Hematopoietic multipotent progenitor cell treated with erythropoietin and hydrocortisone succinate and interleukin-3 and kit ligand, for 17 days (in vitro differentiated cells): Measurements from ENCODE around the gene PPP2R5A.

Experiments
- DNase-seq: peaks from one replicate; pipeline ENCODE4 v3.0.0-alpha.2; 2015; ENCODE audit warnings: low spot score

PPP2R5A gene

DNA sequence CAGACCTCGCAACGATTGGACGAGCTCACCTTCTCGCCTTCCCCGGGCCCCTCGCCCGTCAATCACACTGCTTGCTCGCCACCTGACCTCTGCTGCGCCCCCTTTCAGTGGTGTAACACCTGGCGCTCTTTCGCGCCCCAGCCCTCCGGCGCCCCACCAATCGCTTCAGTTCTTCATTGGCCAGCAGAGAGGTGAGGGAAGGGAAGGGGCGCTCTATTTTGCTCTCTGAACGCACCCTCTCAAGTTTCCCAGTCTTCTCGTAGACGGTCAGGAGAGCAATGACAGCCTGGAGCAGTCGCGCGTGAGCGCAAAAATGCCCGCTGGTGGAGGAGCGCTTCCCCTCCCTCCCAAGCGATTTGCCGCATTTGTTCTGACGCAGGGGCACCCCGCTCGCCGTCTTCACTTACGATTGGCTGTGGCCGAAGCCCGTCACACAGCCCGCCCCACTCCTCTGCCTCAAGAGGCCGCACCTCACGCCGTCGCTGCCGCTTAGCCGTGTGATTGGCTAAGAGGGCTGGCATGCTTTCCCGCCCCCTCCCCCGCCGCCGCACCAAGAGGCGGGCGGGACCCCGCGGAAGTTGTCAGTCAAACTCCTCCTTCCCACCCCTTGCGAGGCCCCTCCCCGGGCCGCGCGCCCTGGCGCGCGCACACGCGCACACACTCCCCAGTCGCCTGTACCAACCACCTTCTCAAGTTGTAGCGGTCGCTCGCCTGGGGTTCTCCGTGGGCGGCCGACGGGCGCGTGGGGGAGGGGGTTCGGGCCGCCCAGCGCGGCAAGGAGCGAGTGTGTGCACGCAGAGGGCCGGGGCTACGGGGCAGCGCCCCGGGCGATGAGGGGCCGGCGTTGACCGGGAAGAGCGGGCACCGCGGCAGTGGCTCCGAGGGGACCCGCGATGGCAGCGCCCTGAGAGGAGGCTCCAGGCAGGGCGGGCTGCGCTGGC is at the start of gene PPP2R5A:
PPP2R5A (plus strand) TSS at position 667 of the 941 bp plus-strand sequence. CDS start 701 bp downstream, outside the sequence.
- DNase-seq = peak; percentile 96

DNA sequence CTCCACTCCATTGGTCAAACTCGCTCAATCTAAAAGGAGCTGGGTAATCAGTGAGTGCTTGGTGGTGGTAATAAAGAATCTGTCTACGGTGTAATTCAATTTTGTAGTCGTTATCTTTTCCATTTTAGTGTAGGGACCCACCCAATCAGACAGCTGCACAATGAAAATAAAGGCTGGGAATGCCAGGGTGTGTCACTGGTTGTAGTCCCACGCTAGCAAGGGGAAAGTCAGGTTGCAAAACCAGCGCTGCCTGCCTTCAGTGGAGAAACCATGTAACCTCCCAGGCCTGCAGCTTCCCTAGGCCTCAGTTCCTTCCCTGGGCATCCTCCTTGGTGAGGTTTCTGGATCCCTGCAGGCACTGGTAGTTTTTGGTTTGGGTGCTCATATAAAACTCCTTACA is 49.4 kb upstream of the PPP2R5A start:
- no peak for DNase-seq

DNA sequence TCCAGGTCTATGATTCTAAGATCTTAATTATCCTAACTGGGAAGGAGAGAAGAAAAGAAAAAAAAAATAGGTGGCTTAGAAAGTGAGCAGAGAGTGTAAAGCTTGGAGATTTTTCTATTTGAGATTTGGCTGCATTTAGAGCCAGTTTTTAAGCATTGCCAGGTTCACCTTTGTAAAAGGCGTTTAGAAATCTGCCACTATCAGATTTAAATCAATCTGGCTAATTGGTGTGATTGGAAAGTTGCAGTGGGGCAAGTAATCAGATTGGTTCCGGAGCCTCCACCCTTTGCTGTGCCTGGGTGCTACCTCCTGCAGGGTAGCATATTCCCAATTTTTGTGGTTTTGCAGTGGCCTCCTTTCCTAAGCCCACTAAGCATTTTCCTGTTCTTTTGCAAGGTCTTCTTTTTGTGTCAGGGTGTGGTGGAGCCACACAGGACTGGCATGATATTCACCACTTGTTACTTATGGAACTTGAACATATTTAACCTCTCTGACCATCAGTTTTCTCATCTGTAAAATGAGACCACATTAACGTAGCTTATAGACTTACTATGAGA is 48.5 kb upstream of the PPP2R5A start:
- no peak for DNase-seq

DNA sequence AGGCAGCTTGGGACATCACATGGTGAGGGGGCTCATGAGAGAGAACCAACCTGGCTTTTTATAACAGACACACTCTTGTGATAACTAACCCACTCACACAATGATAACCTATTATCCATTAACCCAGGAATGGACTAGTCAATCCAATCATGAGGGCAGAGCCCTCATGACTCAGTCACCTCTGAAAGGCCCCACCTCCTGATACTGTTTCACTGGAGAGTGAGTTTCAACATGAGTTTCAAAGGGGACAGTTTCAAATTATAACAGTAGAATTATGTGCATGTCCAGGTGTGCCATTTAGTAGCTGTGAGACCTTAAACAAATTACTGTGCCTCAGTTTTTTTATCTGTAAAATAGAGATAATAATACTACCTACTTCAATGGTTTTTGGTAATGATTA is 47.6 kb upstream of the PPP2R5A start:
- no peak for DNase-seq

DNA sequence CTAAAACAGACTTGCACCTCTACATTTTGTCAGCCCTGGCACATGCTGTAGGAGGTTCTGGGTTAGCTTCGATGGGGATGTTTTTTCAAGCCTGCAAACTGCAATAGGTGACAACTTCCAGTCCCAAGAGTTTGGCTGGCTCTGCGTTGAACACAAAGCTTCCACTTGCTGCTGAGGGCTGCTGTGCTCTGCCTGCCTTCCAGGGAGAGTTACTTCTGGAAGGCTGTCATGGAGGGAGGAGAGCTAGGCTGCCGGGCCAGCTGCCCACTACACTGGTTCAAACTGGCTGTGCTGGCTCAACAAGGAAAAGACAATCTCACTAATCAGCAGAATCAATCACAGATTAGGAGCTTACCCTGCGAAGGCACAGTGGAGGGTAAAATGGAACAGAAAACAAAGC is 46.7 kb upstream of the PPP2R5A start:
- DNase-seq = no peak

DNA sequence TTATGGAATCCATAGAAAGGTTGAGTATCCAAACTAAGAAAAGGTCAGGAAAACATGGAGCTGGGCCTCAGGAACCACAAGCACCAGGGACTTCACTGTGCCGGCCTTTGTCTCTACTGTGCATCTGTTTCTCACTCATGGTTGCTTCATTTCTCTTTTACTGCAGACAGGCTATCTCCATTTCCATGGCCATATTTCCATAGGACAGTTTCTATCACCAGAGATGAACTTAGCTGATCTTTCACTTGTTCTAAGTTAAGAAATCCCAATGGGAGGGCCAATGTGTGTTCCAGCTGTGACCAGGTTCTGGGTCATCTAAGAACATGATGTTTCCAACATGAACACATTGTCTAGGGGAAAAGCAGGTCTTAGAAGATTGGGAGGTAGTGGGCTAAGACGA is 43.7 kb upstream of the PPP2R5A start:
- DNase-seq = no peak

DNA sequence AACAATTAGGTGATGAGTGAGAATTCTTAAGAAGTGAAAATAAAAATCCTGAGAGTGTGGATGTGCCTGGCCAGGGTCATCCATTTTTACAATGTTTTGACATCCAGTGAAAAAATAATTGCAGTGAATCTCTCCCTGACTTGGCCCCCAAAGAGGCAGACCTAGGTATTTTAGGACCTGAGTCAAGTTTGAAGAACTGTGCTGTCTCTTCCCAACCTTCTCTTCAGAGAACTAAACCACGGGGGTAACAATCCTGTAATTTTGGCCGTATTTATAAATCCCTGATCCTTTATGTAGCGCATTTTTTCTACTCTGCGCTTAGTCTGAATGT is 43.3 kb upstream of the PPP2R5A start:
- DNase-seq = no peak

DNA sequence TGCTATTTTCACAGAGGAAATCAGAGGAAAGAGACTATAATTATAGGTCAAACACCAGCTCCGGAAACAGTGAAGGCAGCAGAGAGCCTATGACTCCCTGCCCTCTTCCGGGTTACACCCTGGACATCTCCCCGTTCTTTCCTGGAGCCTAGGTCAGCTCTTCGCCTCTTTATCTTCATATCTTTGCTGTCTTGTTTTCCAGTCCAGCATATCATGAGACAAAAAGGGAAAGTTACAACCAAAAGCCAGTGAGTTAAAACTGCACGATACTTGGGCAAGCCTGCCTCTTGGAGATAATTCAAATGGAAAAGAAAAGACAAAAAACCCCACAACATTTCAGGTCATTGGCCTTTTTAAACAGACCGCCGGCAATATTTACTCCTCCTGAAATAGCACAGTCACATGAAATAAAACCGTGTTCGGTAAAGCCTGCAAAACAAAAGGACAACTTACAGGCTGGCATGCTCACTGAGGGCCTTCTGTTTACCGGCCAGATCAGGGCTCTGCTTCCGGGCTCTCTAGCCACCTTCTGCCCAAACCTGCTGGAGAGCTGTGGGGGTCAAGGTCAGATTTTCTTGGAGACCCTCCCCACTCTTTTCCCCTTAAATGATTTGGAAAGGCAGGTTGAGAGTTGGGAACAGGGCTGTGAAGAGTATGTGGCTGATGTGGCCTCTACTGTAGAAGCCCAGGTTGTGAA is 42.8 kb upstream of the PPP2R5A start:
- DNase-seq = no peak

DNA sequence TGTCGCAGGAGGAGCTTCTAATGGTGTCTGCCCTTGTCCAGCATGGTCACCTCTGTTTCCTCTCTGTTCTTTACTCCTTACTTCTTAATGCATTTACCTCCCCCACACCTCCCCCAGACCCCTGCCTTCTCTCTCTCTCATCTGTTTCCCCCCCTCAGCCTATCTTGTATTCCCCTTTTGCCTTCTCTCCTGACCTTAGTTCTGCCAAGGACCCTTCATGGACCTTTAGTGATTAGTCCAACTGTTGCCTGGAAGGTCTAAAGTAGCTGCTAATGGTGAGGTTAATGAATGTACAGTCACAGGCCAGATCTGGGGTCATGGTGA is 42.3 kb upstream of the PPP2R5A start:
- no peak for DNase-seq

DNA sequence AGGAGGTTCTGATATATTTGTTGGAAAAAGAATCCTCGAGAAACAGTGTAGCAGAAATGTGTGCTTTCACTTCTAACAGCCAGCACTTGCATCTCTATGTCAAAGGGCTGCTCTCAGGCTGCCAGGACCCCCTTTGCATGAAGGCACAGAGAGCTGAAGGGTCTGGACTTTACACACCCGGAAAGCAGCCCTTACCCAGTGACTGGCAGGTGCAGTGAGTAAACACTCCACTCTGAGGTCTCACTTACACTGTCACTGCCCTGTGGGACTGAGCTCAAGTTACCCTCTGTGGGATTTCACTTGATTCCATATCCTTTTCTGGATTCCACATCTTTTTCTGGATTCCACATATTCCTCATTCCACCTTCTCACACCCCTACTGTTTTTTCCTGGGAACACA is 40.8 kb upstream of the PPP2R5A start:
- no peak for DNase-seq

DNA sequence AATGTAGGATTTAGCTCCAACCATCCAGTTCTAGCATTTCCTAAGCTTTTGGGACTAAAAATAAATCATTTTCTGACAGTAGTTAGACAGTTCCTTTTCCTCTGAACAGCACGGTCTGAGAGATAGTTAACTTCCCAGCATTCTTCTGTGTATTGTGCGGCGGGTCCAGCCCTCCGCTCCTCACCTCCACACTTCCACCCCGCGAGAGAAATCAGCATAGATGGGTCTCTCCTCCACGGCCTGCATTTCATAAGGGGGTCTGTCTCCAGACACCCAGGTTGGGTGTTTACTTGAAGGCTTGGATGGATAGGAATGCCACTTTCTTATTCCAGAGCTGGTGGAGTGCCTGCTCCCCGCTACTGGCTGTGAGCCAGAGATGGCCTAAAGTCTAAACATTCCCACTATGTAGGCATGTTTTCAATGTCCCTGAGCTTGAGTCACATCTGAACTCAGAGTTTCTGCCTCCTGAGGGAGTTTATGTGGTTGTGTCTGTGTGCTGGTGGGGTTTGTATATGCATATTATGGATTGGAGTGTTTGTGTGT is 38.0 kb upstream of the PPP2R5A start:
- DNase-seq = no peak

DNA sequence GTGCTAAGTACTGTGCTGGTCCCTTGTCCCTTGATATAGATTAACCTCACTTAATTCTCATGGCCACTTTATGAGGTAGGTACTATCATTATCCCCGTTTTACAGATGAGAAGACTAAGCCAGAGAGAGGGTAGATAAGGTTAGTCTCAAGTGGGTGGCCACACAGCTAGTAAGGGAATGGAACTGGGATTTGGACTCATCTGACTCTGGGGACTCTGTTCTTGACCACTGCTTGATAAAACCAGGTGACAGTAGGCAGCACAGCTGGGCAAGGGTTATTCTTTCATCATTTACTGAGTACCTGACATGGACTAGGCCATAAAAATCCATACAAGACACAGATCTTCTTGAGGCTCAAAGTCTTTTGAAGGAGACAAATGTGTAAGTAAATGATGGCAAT is 37.2 kb upstream of the PPP2R5A start:
- DNase-seq = no peak

DNA sequence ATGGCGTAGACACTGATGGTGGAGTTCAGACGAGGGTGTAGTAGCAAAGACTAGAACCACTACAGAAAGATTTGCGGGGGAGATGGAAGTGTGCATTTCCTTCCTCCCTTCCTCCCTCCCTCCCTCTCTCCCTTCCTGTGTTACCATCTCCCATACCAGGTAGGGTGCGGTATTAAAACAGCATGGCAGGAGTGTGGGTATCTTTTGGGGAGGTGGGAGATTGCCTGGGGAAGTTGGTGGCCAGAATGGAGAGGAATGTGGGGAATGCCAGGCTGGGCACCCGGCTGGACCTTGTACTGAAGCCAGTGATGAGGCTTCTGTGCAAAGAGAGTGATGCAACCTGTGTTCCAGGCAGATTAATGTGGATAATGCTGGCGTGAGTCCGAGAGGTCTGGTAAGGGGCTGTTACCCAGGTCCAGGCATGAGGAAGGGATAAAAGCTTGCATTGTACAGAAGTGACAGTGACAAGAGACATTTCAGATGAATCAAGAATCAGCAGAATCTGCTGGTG is 30.3 kb upstream of the PPP2R5A start:
- DNase-seq = no peak

DNA sequence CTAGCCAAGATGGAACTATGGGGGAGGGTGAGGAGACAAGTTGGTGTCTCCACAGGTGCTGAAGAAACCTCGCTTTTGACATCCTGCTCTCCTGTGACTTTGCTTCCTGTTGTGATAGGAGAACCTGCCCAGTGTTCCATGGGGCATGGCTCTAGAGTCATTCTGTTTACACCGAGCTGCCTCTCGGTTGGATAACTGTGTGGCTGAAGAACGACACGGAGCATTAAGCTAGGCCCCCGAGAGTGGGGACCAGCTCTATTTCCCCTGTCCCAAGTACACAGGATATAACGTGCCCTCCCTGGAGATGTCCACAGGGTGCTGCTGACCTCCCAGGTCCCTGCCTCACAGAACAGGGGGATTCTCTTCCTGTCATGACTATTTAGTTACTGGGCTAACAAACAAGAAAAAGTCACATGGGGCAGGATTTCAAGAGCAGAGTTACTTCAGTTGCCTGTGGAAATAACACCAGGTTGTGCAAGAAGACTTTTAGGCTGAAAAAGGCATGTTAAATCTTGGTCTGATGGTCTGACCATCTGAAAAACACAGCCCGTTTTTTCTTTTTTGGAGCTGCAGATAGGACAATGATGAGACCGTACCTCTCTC is 29.4 kb upstream of the PPP2R5A start:
- DNase-seq = no peak

DNA sequence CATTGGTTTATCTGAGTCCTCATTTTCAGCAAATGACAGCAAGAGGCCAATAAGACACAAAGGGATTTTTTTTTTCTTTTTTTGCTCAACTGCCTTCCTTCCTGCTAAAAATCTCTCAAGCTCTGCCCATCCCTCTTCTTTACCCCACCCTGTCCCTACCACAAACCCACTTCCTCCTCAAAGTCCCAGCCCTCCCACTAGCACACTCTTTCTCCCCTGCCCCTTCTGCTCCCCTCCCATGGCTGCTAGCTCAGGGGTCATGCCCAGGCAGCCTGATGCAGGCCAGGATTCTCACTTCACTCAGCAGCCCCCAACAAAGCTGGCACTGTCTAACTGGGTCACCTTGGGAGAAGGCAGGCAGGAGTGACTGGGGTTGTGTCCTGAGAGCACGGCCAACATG is 28.8 kb upstream of the PPP2R5A start:
- DNase-seq = no peak

DNA sequence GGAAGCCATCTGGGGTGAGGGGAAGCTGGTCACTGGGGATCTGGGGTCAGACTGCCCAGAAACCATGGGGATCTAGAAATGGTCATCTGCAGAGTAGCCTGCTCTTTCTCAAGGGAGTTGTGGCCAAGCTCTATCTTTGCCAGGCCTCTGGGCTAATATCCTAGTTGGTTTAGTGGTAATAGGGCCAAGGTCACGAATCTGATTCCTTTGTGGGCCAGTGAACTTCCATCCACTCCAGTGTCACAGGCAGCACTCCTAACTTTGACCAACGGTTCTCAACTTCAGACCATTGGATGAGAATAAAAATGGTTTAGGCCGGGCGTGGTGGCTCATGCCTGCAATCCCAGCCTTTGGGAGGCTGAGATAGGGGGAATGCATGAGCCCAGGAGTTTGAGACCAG is 28.1 kb upstream of the PPP2R5A start:
- no peak for DNase-seq

DNA sequence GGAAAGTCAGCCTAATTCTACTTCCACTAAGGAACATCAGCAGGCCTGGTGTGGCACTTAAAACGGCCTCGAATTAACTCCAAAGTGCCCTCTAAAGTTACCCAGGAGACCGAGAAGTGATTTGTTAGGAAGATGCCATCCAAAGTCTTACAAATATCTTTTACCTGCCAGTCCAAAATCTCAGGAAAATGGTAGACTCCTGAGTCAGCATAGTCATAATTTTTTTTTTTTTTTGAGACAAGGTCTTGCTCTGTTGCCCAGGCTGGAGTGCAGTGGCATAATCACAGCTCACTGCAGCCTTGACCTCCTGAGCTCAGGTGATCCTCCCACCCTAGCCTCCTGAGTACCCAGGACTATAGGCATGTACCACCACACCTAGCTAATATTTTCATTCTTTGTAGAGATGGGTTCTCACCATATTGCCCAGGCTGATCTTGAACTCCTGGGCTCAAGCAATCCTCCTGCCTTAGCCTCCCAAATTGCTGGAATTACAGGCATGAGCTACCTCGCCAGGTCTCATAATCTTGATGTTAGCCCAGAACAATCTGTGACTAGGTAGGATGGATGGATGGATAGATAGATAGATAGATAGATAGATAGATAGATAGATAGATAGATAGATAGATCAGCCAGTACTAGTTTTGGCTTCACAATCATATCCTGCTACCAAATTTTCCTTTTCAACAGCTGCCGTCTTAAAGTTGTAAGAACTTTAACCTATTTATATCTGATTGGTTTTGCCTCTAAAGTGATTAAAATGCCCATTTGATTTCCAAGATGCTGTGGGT is 25.3 kb upstream of the PPP2R5A start:
- DNase-seq = no peak

DNA sequence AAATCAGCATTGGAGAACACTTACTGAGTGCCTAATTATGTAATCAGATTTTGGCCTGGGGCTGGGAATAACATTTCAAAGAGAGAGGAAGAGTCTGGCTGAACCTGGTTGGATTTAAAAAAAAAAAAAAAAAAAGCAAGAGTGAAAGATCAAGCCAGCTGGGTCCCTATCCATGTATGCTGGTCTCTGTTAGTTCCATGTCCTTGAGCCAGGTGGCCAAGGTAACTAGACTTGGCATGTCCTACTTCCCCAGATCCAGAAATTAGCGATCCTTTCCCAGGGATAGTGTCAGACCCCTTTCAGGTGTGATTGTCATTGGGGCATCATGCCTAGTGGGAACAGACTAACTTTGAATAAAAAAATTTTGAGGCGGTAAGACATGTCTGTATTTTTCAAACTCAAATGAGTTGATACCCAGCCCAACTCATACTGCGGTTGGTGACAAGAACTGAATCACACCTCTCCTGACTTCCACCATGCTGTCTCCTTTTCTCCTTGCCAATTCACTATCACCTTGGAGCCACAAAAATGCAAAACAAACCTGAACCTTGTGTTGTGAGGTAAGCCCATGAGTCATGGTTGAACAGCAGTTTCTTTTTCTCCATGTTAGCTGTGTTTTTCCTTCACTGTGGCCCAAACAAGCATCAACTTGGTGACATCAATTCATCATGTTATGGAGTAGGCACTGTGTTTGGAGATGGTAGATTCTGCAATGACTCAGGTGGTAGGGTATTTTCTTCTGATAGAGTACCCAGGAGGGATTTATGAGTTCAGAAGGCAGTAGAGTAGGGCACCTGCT is 24.5 kb upstream of the PPP2R5A start:
- DNase-seq = no peak

DNA sequence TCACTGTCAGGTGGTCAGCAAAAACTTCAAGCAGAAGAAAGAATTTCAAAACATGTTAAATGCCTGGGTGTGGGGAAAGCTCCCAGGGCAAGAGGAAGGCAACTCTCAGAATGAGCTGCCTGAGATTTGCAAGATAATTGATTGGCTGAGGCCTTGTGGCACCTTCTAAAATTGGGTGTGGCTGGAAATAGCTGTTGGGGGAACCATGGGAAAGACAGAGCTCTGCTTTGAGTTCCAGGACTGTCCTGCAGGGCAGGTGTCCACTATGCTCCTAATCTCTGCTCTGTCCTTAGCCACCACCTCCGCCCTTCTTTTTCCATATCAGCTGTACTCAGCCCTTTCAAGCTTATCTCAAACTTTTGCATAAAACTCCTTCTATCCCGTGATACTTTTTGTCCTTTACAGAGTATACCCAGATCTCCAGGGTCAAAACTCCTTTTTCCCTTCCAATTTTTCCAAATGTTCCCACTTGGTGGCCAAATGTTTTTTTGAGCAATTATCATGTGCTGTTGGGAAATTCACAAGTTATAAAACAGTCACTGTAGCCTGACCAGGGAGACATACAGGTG is 23.8 kb upstream of the PPP2R5A start:
- no peak for DNase-seq

DNA sequence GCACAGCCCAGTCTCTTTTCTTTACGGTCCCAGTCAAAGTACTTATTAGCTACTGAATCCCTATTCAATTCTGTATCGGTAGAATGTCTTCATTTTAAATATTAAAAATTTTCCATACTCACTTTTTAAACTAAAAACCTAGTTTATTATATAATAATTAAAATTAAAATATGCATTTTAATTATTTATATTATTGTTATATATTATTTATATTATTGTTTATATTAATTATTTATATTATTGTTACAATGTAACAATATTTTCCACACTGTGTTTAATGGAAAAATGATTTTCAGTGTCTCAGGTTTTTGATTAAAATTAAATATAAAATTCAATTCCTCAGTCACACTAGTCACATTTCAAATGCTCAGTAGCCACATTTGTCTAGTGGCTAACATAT is 18.2 kb upstream of the PPP2R5A start:
- DNase-seq = no peak
